HG02840 (cell line): ENCODE measurements around the gene TUSC2.
A peak's percentile ranks its signal among the peaks of the same experiment; 100 is the strongest.
"Not testable (repeated sequence)": the region's sequence is repeated elsewhere in the genome, so short reads cannot be mapped to it uniquely, and the experiment has no call there.

Source experiments
- ATAC-seq: cut with Tn5 transposase; IDR thresholded peaks from one replicate; pipeline ENCODE4 v1.9.1; 2021; ENCODE audit warnings: mild to moderate bottlenecking, moderate library complexity, moderate number of reproducible peaks; ENCODE audit not compliant: unreplicated experiment, low FRiP score

TUSC2 gene

GRCh38 chr3:50297384-50297775 is 30.6 kb downstream of the TUSC2 start:
- no peak for ATAC-seq

- ATAC-seq = no peak
These were observed 31.2 kb downstream of the TUSC2 start for GRCh38 chr3:50296721-50297383.

GRCh38 chr3:50295553-50296431 is 32.2 kb downstream of the TUSC2 start:
- no peak for ATAC-seq

GRCh38 chr3:50294492-50295403 is 33.3 kb downstream of the TUSC2 start:
- ATAC-seq = no peak

GRCh38 chr3:50294089-50294488 is 33.9 kb downstream of the TUSC2 start:
- ATAC-seq = no peak

- ATAC-seq = no peak
These were observed 34.8 kb downstream of the TUSC2 start for GRCh38 chr3:50293079-50293801.

- peak; percentile 89 for ATAC-seq
These were observed 35.6 kb downstream of the TUSC2 start, which contains the start of gene IFRD2 for GRCh38 chr3:50292159-50293078. Gene IFRD2 (minus strand): TSS chr3:50292429. CDS start chr3:50292274, 155 bp downstream.

GRCh38 chr3:50290161-50290641 is 37.8 kb downstream of the TUSC2 start:
- no peak for ATAC-seq

GRCh38 chr3:50289130-50289529 is 38.9 kb downstream of the TUSC2 start:
- no peak for ATAC-seq

- ATAC-seq = no peak
These were observed 39.5 kb downstream of the TUSC2 start for GRCh38 chr3:50288387-50289007.

GRCh38 chr3:50287262-50287661 is 40.8 kb downstream of the TUSC2 start:
- ATAC-seq = no peak

GRCh38 chr3:50286322-50287227 is 41.4 kb downstream of the TUSC2 start:
- no peak for ATAC-seq

- ATAC-seq = not testable (repeated sequence)
These were observed 43.9 kb downstream of the TUSC2 start for GRCh38 chr3:50284121-50284520.

GRCh38 chr3:50279255-50280016 is 48.6 kb downstream of the TUSC2 start:
- ATAC-seq = no peak

- no peak for ATAC-seq
These were observed 49.2 kb downstream of the TUSC2 start, which contains the start of gene LSMEM2 for GRCh38 chr3:50278880-50279224. Gene LSMEM2 (plus strand): TSS chr3:50279087. CDS start chr3:50279114, 27 bp downstream.

- ATAC-seq = no peak
These were observed 49.7 kb downstream of the TUSC2 start for GRCh38 chr3:50278123-50278879.
